ENCODE data around the gene BPIFB3.

GRCh38 chr20:33005908-33006775 is 47.6 kb upstream of the BPIFB3 start:
- no peak for TF ChIP-seq SPI1 (IDR thresholded peaks at IDR 0.05; ENCODE audit: low read depth, low read length)
- TF ChIP-seq POLR2A (IDR thresholded peaks at IDR 0.05; ENCODE audit: low read depth, low read length), result no peak
